HG03039 (cell line): ENCODE measurements around the gene NEDD4.
"Not testable (repeated sequence)": the region's sequence is repeated elsewhere in the genome, so short reads cannot be mapped to it uniquely, and the experiment has no call there.

Experiments used
- ATAC-seq: cut with Tn5 transposase; IDR thresholded peaks from one replicate; pipeline ENCODE4 v1.9.1; 2021; ENCODE audit warnings: mild to moderate bottlenecking, moderate library complexity; ENCODE audit not compliant: unreplicated experiment

Gene NEDD4

DNA sequence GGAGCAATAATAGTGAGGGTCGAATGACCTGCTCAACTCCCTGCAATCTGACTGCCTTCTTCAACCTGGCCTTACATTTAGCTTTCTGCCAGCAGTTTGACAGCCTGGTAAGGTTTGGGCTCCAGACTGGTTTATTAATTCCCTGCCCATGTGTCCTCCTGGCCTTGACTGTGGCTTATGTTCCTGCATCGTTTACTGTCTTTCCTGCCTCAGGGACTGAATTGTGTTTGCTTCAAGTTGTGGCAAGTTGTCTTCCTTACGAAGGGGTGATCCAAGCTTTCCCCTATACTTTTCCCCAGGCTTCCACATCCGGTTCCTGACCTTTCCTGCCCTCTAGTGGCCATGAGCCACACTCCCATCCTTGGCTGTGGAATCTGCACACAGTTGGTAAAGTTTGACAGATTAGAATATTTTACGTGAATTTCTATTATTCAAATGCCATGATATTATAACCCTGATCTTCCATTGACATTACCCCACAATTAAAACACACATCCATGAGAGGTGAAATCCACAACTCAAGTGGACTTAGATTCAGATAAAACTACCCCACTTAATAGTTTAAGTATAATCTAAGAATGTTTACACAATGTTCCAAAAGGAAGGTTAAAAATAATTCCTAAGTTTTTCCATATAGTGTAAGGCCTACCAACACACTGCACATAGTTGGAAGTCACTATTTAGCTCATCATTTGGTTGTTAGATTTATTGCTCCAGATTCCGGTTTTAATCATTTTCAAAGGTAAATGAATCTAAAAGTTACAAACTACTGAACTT is 95.7 kb downstream of the NEDD4 start:
- ATAC-seq, result no peak

DNA sequence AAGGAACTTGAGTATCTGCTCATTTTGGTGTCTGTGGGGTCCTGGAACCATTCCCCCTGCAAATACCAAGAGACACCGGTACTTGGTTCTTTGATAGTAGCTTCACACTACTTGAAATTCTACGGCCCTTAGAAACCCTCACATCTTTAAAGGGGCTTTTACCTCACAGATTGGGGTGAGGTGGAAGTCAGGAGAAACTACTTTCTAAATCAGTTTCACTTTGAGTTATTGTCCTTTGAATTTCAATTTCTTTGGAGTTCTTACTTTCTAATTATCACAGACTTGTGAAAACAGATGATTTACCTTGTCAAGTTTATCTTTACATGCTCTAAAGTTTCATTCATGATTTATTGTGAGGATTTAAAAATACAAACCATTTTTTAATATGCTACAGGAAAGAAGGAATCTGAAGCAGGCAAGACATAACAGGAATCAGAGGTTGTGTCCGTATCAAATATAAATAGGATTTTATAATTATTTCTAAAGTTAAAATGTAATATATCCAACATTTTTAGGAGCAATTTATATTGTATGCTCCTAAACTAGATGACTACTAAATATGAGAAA is 98.9 kb downstream of the NEDD4 start:
- ATAC-seq, result no peak

DNA sequence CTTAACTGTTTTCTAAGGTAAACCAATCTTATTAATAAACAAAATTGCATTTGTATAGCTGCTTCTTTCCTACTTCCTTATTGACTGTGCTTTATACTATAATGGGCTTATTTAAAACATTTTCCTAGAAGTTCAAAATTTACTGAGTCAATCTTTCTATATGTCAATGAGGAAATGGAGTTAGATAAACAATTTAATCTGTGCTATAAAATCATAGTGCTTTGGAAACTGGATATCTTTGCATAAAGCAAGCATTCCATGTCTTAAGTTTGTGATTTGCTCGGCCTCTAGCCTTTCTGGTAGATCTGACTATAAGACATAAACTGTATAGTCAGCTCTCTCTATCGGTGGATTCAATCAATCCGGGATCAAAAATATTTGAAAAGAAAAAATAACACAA is 99.6 kb downstream of the NEDD4 start:
- no peak for ATAC-seq

DNA sequence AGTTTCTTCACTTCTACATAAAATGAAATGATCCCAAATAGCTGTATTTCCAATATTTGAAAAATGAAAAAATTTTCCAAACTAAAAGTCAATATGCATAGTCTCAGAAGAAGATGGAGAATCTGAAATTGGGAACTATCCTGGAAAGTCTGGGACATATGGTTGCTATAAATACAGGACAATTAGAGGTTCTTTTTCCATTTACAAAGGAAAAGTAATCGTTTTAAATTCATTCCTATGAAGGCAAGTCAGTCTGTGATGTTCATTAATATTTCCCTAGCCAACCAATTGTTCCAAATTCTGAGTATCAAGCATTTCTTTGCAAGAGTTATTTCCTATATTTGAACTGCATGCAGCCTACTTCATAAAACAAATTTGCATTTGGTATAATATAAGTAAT is 102.2 kb downstream of the NEDD4 start:
- no peak for ATAC-seq

DNA sequence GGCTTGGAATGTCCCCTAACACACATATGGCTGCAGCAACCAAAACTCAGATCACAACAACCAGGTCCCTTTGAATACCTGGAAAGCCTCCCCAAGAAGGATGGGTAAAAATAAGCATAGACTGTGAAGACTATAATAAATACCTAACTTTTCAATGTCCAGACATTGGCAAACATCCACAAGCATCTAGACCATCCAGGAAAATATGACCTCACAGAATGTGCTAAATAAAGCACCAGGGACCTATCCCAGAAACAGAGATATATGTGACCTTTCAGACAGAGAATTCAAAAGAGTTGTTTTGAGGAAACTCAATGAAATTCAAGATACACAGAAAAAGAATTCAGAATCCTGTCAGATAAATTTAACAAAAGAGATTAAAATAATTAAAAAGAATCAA is 109.2 kb downstream of the NEDD4 start:
- no peak for ATAC-seq

DNA sequence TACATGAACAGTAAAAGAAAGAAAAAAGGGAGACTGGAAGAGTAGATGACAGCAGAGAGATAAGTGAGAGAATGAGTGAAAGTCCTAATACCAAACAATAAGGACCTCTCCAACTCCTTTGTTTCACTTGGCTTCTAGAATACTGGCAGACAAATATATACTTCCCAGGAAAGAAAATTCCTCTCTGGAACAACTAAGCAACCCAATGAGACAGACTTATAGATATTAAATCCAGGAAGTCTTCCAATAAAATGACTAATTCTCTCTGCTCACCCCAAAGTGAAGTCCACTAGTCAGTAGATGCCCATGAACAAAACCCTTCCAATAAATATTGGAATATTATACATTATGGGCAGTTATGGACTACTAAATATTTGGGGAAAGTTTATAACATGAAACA is 114.2 kb downstream of the NEDD4 start:
- ATAC-seq, result no peak

DNA sequence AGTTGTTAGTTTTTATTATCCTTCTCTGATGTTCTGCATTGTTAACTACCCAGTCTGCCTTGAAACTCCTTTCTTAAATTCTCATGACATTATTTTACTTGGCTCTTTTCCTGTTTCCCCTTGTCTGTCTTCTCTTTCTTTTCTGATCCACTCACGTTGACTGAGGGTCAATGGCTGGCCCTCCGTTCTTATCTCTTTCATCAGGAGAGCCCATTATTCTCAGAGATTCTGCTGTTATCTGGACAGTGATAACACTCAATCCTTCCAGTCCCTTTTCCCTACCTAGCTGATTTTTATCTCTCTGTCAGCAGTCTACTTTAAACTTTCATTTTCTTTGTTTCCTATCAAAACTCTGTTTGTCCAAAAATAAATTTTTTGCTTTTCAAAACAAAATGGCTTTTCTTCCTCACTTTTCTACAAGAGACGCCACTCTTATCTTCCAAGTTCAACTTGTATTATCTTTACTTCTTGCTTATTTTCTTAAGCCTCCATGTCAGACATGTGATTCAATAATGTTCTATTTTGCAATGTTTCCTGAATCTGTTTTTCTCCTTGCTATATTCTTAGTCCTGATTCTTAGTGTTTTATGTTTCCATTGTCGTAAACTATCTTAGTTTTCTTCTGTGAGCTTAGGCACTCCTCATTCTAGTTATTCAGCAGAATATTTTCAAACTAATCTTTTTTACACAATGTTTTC is 120.2 kb downstream of the NEDD4 start:
- no peak for ATAC-seq

DNA sequence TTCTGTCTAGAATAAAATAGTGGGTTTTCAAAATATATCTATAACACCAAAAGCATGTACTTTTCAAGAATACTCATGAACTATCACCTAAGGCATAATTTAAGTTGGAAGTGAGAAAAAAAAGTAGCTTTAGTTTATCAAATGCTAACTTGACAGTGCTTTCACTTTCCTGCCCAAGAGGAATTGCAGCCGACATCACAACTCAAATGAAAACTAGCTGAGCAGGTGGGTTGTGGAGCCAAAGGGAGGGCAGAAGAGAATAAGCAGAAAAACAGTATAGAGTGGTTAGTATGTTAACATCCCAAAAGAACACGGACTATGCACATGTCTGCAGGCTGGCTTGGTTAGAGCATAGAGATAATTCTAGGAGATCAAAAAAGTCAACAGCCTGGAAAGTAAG is 120.9 kb downstream of the NEDD4 start:
- ATAC-seq, result no peak

DNA sequence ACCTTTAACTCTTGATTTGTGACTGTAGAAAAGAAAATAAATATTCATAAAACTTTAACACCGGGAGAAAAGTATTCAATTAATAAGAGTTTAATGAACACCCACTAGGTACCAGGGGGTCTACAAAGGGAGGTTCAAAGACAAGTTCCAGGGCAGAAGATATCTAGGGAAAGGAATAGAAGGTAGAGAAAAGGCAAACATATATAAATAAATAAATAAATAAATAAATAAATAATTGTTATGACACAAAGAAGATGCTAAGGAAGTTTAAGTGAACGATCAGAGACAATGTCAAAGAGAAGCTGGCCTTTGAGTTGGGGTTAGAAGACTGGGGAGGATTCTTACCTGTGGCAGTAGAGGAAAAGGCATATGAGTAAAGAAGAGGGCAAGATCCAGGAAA is 123.8 kb downstream of the NEDD4 start:
- no peak for ATAC-seq

DNA sequence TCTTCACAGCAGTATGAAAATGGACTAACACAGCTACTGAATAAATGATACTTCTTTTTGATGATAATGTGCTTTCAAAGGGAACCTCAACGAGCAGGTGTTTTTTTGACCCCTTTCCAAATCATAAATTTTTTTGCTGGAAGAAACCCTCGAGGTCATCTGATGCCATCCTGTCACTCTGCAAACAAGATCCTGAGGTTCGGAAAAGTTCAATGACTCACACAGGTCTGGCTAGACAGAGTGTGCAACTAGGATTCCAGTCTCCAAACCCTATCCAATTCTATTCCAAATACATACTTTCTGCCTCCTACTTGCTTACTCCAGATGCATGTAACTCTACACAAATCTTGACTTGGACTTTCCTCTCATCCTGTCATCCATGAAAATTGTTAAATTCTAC is 124.7 kb downstream of the NEDD4 start:
- no peak for ATAC-seq

DNA sequence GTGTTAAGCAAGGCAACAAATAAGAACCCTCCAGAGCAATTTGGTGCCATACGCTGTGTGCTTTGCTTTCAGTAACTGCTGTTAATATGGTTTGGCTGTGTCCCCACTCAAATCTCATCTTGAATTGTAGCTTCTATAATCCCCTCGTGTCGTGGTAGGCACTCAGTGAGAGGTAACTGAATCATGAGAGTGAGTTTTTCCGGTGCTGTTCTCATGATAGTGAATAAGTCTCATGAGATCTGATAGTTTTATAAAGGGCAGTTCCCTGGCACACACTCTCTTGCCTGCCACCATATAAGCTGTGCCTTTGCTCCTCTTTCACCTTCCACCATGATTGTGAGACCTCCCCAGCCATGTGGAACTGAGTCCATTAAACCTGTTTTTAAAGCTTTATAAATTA is 125.1 kb downstream of the NEDD4 start:
- not testable (repeated sequence) for ATAC-seq

DNA sequence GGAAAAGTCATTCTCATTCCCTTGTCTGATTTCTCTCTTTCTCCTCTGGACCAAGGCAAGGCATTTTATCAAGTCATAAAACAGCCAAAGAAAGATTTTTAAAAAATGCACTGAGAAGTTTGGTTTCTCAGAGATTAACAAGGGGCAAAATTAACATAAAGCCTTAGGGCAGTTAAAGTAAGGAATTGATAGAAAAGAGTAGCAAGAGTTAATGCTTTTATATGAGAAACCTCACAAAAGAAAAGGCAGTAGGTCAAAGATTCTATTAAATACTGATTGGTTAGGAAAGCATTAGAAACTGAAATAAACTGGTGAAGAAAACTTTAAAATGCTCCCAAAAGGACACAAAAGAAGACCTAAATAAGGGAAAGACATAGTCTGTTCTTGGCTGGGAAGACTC is 129.5 kb downstream of the NEDD4 start:
- ATAC-seq, result no peak

DNA sequence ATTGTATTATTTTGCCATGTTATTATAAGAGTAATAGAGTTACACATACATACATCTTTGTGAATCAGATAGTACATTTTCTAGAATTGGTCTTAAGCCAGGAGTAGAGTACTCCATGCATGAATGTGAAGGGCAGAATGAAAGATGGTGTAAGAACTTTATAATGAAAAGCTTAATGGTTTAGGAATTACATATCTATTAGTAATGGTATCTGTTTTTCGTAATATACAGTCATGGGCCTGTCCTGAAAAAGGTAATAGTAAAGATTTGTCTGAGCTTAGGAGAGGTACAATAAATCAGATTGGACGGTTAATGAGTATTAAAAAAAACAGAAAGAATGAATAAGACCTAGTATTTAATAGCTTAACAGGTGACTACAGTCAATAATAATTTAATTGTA is 132.3 kb downstream of the NEDD4 start:
- no peak for ATAC-seq

DNA sequence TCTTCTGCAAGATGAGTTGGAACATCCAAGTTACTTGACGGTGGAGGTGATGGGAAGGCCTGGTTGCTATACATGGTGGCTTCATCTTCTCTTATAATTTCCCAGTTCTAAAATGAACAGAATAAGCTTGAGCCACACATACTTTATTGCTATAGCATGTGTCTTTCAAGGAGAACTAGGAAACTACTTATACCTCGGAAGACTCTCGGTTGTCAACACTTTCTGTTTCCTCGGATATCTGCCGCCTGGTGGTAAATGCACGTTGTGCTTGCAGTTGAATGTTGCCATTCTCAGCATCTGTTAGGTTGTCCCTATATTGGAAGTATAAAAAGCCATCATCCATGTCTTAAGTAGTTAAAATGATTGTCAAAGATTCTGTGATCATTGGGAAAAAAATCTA is 132.9 kb downstream of the NEDD4 start:
- no peak for ATAC-seq

DNA sequence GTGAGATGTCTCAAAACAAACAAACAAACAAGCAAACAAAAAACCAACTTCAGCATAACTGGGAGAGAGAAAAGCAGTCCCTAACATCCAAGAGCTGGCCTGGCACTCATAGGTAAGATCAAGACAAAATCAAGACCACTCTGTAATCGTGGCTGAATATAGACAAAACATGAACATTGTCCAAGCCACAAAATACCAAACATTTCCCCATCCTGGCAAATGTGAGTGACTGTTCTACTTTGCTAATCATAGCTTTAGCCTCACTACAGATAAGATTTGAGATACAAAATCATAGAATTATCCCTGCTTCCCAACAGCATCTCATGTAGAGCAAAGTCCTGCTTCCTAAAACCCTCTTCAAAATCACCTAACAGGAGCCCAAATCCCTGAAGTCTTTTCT is 133.7 kb downstream of the NEDD4 start:
- no peak for ATAC-seq

DNA sequence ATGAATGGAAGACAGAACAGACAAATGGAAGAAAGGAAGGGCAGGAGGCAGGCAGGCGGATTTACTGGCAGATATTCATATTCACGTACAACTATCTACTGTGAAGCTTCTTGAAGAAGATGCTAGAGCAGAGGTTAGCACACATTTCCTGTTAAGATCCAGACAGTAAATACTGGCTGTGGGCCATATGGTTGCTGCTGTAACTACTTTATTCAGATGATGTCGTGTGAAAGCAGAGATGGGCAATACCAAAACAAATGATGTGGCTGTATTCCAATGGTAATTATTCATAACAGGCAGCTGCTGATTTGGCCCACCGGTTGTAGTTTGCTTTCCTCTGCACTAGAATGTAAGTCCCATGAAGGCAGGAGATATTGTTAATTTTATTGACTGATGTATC is 134.8 kb downstream of the NEDD4 start:
- ATAC-seq, result no peak

DNA sequence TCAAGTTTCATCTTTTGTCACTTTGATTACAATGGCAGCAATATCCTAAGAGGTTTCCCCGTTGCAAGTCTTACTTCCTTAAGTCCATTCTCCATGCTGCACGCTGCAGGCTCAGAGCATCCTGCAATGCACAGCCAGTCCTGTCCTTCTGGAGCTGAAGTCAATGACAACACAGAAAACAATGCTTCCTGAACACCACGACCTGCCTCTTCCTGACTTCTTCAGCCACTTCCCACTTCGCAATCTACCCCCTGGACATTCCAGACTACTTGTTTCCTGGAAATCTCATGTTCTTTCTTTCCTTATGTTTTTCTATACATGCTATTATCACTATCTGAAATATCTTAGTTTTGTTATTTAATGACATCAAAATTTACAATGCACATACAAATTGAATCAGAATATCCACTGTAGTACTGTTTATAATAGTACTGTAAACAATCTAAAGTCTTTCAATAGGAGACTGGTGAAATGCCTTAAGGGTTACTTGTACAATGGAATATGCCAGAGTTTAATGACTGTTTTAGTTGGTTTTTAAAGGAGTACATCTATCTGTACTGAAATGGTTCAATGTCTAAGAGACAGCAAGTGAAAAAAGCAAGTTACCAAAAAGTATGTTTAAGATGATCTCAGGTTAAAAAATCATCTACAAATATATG is 136.8 kb downstream of the NEDD4 start:
- ATAC-seq, result no peak

DNA sequence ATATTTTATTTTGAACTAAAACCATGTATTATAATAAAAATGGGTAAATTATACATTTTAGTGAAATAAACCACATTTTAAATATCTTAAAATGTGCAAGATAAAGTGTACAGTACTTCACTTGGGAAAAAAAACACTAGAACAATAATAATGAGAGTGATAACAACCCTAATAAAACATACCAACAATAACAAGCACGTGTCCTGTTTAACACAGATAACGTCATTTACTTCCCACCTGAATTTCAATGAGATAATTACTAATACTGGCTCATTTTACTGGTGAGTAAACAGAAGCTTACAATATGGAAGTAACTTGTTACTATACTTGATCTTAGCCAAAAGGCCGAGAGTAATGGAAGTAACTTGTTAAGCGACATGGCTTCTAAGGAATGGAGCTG is 140.3 kb downstream of the NEDD4 start:
- ATAC-seq, result no peak

DNA sequence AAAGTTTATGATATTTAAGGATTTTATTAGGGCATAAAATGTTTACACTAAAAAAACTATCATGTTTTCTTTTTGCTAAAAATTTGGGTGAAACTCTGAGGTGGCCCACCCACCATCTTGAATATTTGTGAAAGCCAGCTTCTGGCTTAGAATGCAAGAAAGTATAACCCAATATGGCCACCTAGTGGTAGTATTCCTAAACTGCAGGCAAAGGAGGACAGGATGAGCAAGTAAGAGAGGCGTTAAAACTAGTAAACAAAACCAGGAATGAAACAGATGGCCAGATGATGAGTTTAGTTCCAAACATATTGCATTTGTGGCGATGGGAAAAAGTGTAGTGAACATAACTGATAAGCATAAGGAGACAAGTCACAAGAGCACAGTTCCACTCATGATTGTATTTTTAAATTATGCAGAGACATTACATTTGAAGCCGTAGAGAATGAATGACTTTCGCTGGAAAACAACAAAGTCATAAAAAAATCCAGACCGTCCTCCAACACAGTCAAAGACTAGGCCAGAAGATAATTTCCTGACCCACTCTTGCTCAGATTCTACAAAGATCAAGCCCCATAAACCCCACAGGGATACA is 147.2 kb downstream of the NEDD4 start:
- peak; percentile 82 for ATAC-seq

DNA sequence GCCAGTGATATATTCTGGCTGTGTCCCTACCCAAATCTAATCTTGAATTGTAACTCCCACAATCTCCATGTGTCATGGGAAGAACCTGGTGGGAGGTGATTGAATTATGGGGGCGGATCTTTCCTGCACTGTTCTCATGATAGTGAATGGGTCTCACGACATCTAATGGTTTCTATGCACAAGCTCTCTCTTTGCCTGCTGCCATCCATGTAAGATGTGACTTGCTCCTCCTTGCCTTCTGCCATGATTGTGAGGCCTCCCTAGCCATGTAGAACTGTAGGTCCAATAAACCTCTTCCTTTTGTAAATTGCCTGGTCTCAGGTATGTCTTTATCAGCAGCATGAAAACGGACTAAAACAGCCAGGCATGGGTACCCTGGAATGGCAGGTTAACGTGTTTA is 150.5 kb downstream of the NEDD4 start:
- not testable (repeated sequence) for ATAC-seq

DNA sequence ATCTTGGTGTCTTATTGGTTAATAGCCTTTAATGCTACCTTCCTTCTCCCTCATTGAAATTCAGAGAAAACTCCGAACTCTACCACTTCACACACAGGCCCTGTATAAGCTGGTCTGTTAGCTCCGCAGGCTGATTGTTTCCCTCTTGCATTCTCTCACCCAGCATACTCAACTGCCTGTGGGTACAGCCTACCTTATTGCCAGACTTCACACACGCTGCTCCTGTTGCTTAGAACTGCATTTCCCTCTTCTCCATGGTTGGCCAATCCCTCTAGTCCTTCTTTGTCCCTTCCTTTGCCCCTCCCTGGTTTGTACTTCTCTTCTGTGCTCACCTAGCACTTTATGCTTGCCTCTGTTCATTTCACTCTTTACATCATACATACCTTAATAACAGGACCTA is 157.5 kb downstream of the NEDD4 start:
- ATAC-seq, result no peak
